ENCODE measurements around the gene HINT2.
A peak's percentile ranks its signal among the peaks of the same experiment; 100 is the strongest.

Gene HINT2

GRCh38 chr9:35814841-35815543 is at the start of gene HINT2:
HINT2 (minus strand) TSS chr9:35815042; CDS start chr9:35814979, 63 bp downstream.
- TF ChIP-seq CTCF (IDR thresholded peaks at IDR 0.05; ENCODE audit: low read depth, low read length, missing control alignments) = no peak
- peak; percentile 98 for DNase-seq
- no peaks in the 10 kb centered on the region for H3K27me3 ChIP-seq (replicated peaks)
- in situ Hi-C loops (cut with HindIII; ENCODE audit: low pct_ligation_motif_present, low sequenced_read_pairs) = no loop called here
- peak within 1 kb of the TSS; percentile 59 for H3K27ac ChIP-seq
- no peaks in the 10 kb centered on the region for H3K36me3 ChIP-seq (replicated peaks)
- H3K4me3 ChIP-seq (ENCODE audit: low read depth, low read length) = peak within 1 kb of the TSS; percentile 82

GRCh38 chr9:35863583-35863982 is 48.7 kb upstream of the HINT2 start:
- no peaks in the 10 kb centered on the region for H3K36me3 ChIP-seq (replicated peaks)
- in situ Hi-C loops (cut with HindIII; ENCODE audit: low pct_ligation_motif_present, low sequenced_read_pairs) = no loop called here
- H3K4me3 ChIP-seq (ENCODE audit: low read depth, low read length) = no peak overlapping the region
- no peak for TF ChIP-seq CTCF (IDR thresholded peaks at IDR 0.05; ENCODE audit: low read depth, low read length, missing control alignments)
- H3K27me3 ChIP-seq (replicated peaks) = peaks cover 1% of the 10 kb centered on the region
- H3K27ac ChIP-seq = no peak overlapping the region
- DNase-seq = no peak

- peaks cover 1% of the 10 kb centered on the region for H3K27me3 ChIP-seq (replicated peaks)
- no peak for TF ChIP-seq CTCF (IDR thresholded peaks at IDR 0.05; ENCODE audit: low read depth, low read length, missing control alignments)
- H3K4me3 ChIP-seq (ENCODE audit: low read depth, low read length) = no peak overlapping the region
- in situ Hi-C loops (cut with HindIII; ENCODE audit: low pct_ligation_motif_present, low sequenced_read_pairs) = no loop called here
- no peak overlapping the region for H3K27ac ChIP-seq
- DNase-seq = no peak
- H3K36me3 ChIP-seq (replicated peaks) = no peaks in the 10 kb centered on the region
These were observed 47.5 kb upstream of the HINT2 start for GRCh38 chr9:35862328-35862727.

GRCh38 chr9:35861161-35861897 is 46.5 kb upstream of the HINT2 start:
- H3K27me3 ChIP-seq (replicated peaks) = peaks cover 1% of the 10 kb centered on the region

GRCh38 chr9:35859990-35860339 is 45.1 kb upstream of the HINT2 start:
- Histone ChIP-seq H3K27me3 (replicated peaks) (peaks cover 1% of the 10 kb centered on the region), H3K4me3 (ENCODE audit: low read depth, low read length) (no peak overlapping the region), H3K27ac (no peak overlapping the region), H3K36me3 (replicated peaks) (no peaks in the 10 kb centered on the region)
- no peak for TF ChIP-seq CTCF (IDR thresholded peaks at IDR 0.05; ENCODE audit: low read depth, low read length, missing control alignments)
- DNase-seq = no peak
- in situ Hi-C loops (cut with HindIII; ENCODE audit: low pct_ligation_motif_present, low sequenced_read_pairs) = no loop called here

More at GRCh38 chr9:35861161-35861897, 46.5 kb upstream of the HINT2 start:
- H3K4me3 ChIP-seq (ENCODE audit: low read depth, low read length) = no peak overlapping the region
- TF ChIP-seq CTCF (IDR thresholded peaks at IDR 0.05; ENCODE audit: low read depth, low read length, missing control alignments) = no peak
- no peaks in the 10 kb centered on the region for H3K36me3 ChIP-seq (replicated peaks)
- in situ Hi-C loops (cut with HindIII; ENCODE audit: low pct_ligation_motif_present, low sequenced_read_pairs) = no loop called here
- no peak for DNase-seq
- no peak overlapping the region for H3K27ac ChIP-seq
